GM23338 (cell line): Measurements from ENCODE around the gene MYADM. TPM values are rescaled to one million over a fixed set of nuclear protein-coding genes. Genes with fewer than 3 reads are reported as not detected.

Source experiments
- ATAC-seq: fragments of 200-7000 bp; cut with Tn5 transposase; 3 replicates; pipeline ENCODE4 v1.9.1; 2020
- DNase-seq: peaks from one replicate; pipeline ENCODE4 v3.0.0-alpha.2; 2015; ENCODE audit warnings: low spot score
- H2AFZ ChIP-seq: fragments of 200-600 bp; sonication (generic); 2 replicates; pipeline ENCODE4 v1.8.0; 2016; ENCODE audit warnings: antibody characterized with exemption, mild to moderate bottlenecking, moderate library complexity
- H3F3A ChIP-seq: fragments of 200-600 bp; sonication (generic); replicated peaks from 2 replicates; pipeline ENCODE4 v1.8.0; 2017; ENCODE audit warnings: antibody characterized with exemption, mixed run types, low read depth
- H3K27ac ChIP-seq: fragments of 200-600 bp; sonication (generic); 2 replicates; pipeline ENCODE4 v1.6.1; 2016; ENCODE audit warnings: low read depth
- H3K27me3 ChIP-seq: fragments of 200-600 bp; sonication (generic); 2 replicates; pipeline ENCODE4 v1.8.0; 2016; ENCODE audit warnings: mild to moderate bottlenecking, mixed run types, moderate library complexity; ENCODE audit not compliant: insufficient read depth
- H3K36me3 ChIP-seq: fragments of 200-600 bp; sonication (generic); 2 replicates; pipeline ENCODE4 v1.8.0; 2016; ENCODE audit warnings: mild to moderate bottlenecking; ENCODE audit not compliant: insufficient read depth
- H3K4me1 ChIP-seq: fragments of 200-600 bp; sonication (generic); 2 replicates; pipeline ENCODE4 v1.8.0; 2016; ENCODE audit warnings: mild to moderate bottlenecking, moderate library complexity; ENCODE audit not compliant: insufficient read depth
- H3K4me2 ChIP-seq: fragments of 200-600 bp; sonication (generic); 2 replicates; pipeline ENCODE4 v1.7.1; 2017; ENCODE audit warnings: mixed run types
- H3K4me3 ChIP-seq: fragments of 200-600 bp; sonication (generic); 2 replicates; pipeline ENCODE4 v1.6.1; 2016; ENCODE audit warnings: mixed run types
- H3K79me2 ChIP-seq: fragments of 200-600 bp; sonication (generic); replicated peaks from 2 replicates; pipeline ENCODE4 v1.8.0; 2017; ENCODE audit warnings: mild to moderate bottlenecking; ENCODE audit not compliant: insufficient read depth
- H3K9me2 ChIP-seq: fragments of 200-600 bp; sonication (generic); 2 replicates; pipeline ENCODE4 v1.8.0; 2017; ENCODE audit not compliant: insufficient read depth
- H4K20me1 ChIP-seq: fragments of 200-600 bp; sonication (generic); replicated peaks from 2 replicates; pipeline ENCODE4 v1.8.0; 2017; ENCODE audit warnings: mild to moderate bottlenecking; ENCODE audit not compliant: insufficient read depth
- H3K27ac Mint-ChIP-seq: 2 replicates; pipeline ENCODE4 v1.8.0; 2020; ENCODE audit warnings: inconsistent platforms, mild to moderate bottlenecking, moderate library complexity, mixed read lengths
- H3K27me3 Mint-ChIP-seq: 3 replicates; pipeline ENCODE4 v1.8.0; 2022; ENCODE audit warnings: low read depth, mild to moderate bottlenecking, moderate library complexity, mixed read lengths, inconsistent platforms; ENCODE audit not compliant: insufficient read depth, poor library complexity
- H3K36me3 Mint-ChIP-seq: 3 replicates; pipeline ENCODE4 v1.8.0; 2021; ENCODE audit warnings: low read depth, mild to moderate bottlenecking, inconsistent platforms, moderate library complexity, mixed read lengths
- H3K4me1 Mint-ChIP-seq: 3 replicates; pipeline ENCODE4 v1.8.0; 2020; ENCODE audit warnings: mild to moderate bottlenecking, inconsistent platforms, mixed read lengths
- H3K4me3 Mint-ChIP-seq: 3 replicates; pipeline ENCODE4 v1.8.0; 2021; ENCODE audit warnings: moderate library complexity, mild to moderate bottlenecking, inconsistent platforms, mixed read lengths
- H3K9me3 Mint-ChIP-seq: 3 replicates; pipeline ENCODE4 v1.8.0; 2020; ENCODE audit warnings: moderate library complexity, mild to moderate bottlenecking, inconsistent platforms, mixed read lengths
- CREB1 ChIP-seq: fragments of 250-450 bp; sonication (Bioruptor Pico); IDR thresholded peaks from 2 replicates; pipeline ENCODE4 v1.5.0; 2020; ENCODE audit warnings: low read depth, mild to moderate bottlenecking, moderate library complexity
- EZH2 ChIP-seq: fragments of 200-600 bp; sonication (generic); IDR thresholded peaks from one replicate; pipeline ENCODE4 v1.8.0; 2017; ENCODE audit warnings: antibody characterized with exemption, mild to moderate bottlenecking, low read depth; ENCODE audit not compliant: unreplicated experiment
- EZH2phosphoT487 ChIP-seq: fragments of 200-600 bp; sonication (generic); IDR thresholded peaks from one replicate; pipeline ENCODE4 v1.8.1; 2018; ENCODE audit warnings: antibody characterized with exemption; ENCODE audit not compliant: unreplicated experiment
- JUNB ChIP-seq: IDR thresholded peaks from one replicate; pipeline ENCODE4 v1.6.1; 2016; ENCODE audit warnings: antibody characterized with exemption; ENCODE audit not compliant: unreplicated experiment
- NANOG ChIP-seq: IDR thresholded peaks from 2 replicates; pipeline ENCODE4 v1.6.1; 2016; ENCODE audit warnings: antibody characterized with exemption, borderline replicate concordance
- POLR2AphosphoS5 ChIP-seq: IDR thresholded peaks from 2 replicates; pipeline ENCODE4 v1.6.1; 2016; ENCODE audit warnings: antibody characterized with exemption, low read depth
- ZNF114 ChIP-seq: fragments of 250-450 bp; sonication (Bioruptor Pico); IDR thresholded peaks from 2 replicates; pipeline ENCODE4 v1.5.0; 2020; ENCODE audit warnings: mild to moderate bottlenecking, moderate library complexity
- ZNF331 ChIP-seq: fragments of 250-450 bp; sonication (Bioruptor Pico); IDR thresholded peaks from 2 replicates; pipeline ENCODE4 v1.5.0; 2020; ENCODE audit warnings: low read depth, mild to moderate bottlenecking, moderate library complexity
- polyA plus RNA-seq: library from polyadenylated mRNA; unstranded; fragments of >200 nt; fragmentation: Nextera tagmentation; extraction: Ambion mirVana; gene quantifications from 2 replicates; pipeline ENCODE4 v1.2.1, GENCODE V29; 2016
- total RNA-seq: library from RNA; depleted of rRNA; stranded (reverse); fragments of >200 nt; shearing (Covaris generic); gene quantifications from 2 replicates; pipeline ENCODE4 v1.2.3, GENCODE V29; 2014
- TF ChIP-seq, protein P1 (sequence below), 2 experiments: fragments of 200-600 bp in 1 of 2; sonication (generic) in 1 of 2; conservative IDR thresholded peaks; 2 replicates each; pipeline versions ENCODE4 v1.5.1 to v1.6.1; 2016 to 2017; ENCODE audit warnings: antibody characterized with exemption in 2 of 2, low read depth in 2 of 2, mild to moderate bottlenecking in 2 of 2, moderate library complexity in 1 of 2
- TF ChIP-seq, protein P2 (sequence below): fragments of 250-450 bp; sonication (Bioruptor Pico); IDR thresholded peaks from 2 replicates; pipeline ENCODE4 v1.5.0; 2020; ENCODE audit warnings: mild to moderate bottlenecking, moderate library complexity
- TF ChIP-seq, protein P3 (sequence below): IDR thresholded peaks from 2 replicates; pipeline ENCODE4 v1.6.1; 2016; ENCODE audit warnings: antibody characterized with exemption

MYADM gene
- total and polyA plus RNA-seq, 2 experiments from 2014 or later = 49.9 to 57.1 TPM

DNA sequence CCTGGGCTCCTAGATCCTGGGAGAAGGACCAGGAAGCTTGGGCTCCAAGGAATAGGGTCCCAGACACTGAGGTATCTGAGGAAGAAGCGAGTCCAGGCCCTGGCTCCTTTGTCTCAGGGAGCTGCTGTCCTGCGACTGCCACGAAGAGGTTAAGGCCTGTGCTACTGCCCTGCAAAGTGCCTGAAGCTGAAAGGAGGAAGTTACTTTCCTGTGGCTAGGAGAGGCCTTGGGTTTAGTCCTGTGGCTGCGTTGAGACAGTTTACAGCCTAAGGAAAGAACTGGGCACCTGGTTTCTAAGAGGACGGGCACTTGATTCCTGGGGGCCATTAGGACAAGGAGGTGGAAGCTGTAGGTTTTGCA lies 2.8 kb downstream of the MYADM start (continued):
- TF ChIP-seq ZNF114 (CRISPR knock-in tag) = no peak
- TF ChIP-seq, protein P1, sequence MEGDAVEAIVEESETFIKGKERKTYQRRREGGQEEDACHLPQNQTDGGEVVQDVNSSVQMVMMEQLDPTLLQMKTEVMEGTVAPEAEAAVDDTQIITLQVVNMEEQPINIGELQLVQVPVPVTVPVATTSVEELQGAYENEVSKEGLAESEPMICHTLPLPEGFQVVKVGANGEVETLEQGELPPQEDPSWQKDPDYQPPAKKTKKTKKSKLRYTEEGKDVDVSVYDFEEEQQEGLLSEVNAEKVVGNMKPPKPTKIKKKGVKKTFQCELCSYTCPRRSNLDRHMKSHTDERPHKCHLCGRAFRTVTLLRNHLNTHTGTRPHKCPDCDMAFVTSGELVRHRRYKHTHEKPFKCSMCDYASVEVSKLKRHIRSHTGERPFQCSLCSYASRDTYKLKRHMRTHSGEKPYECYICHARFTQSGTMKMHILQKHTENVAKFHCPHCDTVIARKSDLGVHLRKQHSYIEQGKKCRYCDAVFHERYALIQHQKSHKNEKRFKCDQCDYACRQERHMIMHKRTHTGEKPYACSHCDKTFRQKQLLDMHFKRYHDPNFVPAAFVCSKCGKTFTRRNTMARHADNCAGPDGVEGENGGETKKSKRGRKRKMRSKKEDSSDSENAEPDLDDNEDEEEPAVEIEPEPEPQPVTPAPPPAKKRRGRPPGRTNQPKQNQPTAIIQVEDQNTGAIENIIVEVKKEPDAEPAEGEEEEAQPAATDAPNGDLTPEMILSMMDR (conservative IDR thresholded peaks at IDR 0.05; ENCODE audit: low read depth in 2 of 2) = no peak

DNA sequence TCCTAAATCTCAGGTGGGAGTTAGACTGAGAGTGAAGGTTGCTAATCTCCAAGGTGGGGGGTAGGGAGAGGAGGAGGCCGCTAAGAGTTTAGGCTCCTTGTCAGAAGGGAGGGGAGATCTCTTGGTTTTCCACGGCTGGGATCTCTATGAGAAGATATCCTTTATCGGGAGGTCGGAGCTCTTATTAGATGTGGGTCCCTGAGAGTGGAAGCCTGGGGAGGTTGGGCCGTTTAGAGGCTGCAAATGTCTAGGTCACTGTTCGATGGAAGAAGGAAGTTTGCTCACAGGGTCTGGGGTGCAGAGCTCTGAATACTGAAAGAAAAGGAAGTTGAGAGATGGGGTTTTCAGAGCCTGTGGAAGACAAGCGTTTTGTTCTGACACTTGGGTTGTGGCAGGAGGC lies 3.8 kb downstream of the MYADM start:
- no peak overlapping the region for H3K4me2 ChIP-seq
- Mint-ChIP-seq H3K9me3 (no peaks in the 10 kb centered on the region), H3K4me1 (peaks cover 30% of the 10 kb centered on the region), H3K27me3 (peaks cover 33% of the 10 kb centered on the region), H3K36me3 (peaks cover 34% of the 10 kb centered on the region), H3K27ac (no peak overlapping the region), H3K4me3 (peak overlapping the region; percentile 40; the same call in 1 of the 3 replicates)
- peaks cover 18% of the 10 kb centered on the region for H3K4me1 ChIP-seq
- peaks cover 8% of the 10 kb centered on the region for H4K20me1 ChIP-seq
- H2AFZ ChIP-seq = no peak overlapping the region
- peaks cover 18% of the 10 kb centered on the region; the same call in 1 of the 2 replicates for H3K36me3 ChIP-seq
- H3K4me3 ChIP-seq = no peak overlapping the region
- peaks cover 28% of the 10 kb centered on the region for H3K79me2 ChIP-seq
- H3K27ac ChIP-seq = 0 out of 2 replicates have a peak overlapping the region, but pooled peaks have one; percentile 66
- no peak for ATAC-seq
- H3K27me3 ChIP-seq = no peaks in the 10 kb centered on the region
- H3K9me2 ChIP-seq = no peaks in the 10 kb centered on the region
- no peak for DNase-seq
- H3F3A ChIP-seq = peaks cover 20% of the 10 kb centered on the region
- TF ChIP-seq NANOG = no peak
- no peak for TF ChIP-seq ZNF114 (CRISPR knock-in tag)
- TF ChIP-seq EZH2 = no peak
- TF ChIP-seq JUNB = no peak
- TF ChIP-seq ZNF331 (CRISPR knock-in tag) = no peak
- TF ChIP-seq EZH2phosphoT487 = no peak
- TF ChIP-seq, protein P2, sequence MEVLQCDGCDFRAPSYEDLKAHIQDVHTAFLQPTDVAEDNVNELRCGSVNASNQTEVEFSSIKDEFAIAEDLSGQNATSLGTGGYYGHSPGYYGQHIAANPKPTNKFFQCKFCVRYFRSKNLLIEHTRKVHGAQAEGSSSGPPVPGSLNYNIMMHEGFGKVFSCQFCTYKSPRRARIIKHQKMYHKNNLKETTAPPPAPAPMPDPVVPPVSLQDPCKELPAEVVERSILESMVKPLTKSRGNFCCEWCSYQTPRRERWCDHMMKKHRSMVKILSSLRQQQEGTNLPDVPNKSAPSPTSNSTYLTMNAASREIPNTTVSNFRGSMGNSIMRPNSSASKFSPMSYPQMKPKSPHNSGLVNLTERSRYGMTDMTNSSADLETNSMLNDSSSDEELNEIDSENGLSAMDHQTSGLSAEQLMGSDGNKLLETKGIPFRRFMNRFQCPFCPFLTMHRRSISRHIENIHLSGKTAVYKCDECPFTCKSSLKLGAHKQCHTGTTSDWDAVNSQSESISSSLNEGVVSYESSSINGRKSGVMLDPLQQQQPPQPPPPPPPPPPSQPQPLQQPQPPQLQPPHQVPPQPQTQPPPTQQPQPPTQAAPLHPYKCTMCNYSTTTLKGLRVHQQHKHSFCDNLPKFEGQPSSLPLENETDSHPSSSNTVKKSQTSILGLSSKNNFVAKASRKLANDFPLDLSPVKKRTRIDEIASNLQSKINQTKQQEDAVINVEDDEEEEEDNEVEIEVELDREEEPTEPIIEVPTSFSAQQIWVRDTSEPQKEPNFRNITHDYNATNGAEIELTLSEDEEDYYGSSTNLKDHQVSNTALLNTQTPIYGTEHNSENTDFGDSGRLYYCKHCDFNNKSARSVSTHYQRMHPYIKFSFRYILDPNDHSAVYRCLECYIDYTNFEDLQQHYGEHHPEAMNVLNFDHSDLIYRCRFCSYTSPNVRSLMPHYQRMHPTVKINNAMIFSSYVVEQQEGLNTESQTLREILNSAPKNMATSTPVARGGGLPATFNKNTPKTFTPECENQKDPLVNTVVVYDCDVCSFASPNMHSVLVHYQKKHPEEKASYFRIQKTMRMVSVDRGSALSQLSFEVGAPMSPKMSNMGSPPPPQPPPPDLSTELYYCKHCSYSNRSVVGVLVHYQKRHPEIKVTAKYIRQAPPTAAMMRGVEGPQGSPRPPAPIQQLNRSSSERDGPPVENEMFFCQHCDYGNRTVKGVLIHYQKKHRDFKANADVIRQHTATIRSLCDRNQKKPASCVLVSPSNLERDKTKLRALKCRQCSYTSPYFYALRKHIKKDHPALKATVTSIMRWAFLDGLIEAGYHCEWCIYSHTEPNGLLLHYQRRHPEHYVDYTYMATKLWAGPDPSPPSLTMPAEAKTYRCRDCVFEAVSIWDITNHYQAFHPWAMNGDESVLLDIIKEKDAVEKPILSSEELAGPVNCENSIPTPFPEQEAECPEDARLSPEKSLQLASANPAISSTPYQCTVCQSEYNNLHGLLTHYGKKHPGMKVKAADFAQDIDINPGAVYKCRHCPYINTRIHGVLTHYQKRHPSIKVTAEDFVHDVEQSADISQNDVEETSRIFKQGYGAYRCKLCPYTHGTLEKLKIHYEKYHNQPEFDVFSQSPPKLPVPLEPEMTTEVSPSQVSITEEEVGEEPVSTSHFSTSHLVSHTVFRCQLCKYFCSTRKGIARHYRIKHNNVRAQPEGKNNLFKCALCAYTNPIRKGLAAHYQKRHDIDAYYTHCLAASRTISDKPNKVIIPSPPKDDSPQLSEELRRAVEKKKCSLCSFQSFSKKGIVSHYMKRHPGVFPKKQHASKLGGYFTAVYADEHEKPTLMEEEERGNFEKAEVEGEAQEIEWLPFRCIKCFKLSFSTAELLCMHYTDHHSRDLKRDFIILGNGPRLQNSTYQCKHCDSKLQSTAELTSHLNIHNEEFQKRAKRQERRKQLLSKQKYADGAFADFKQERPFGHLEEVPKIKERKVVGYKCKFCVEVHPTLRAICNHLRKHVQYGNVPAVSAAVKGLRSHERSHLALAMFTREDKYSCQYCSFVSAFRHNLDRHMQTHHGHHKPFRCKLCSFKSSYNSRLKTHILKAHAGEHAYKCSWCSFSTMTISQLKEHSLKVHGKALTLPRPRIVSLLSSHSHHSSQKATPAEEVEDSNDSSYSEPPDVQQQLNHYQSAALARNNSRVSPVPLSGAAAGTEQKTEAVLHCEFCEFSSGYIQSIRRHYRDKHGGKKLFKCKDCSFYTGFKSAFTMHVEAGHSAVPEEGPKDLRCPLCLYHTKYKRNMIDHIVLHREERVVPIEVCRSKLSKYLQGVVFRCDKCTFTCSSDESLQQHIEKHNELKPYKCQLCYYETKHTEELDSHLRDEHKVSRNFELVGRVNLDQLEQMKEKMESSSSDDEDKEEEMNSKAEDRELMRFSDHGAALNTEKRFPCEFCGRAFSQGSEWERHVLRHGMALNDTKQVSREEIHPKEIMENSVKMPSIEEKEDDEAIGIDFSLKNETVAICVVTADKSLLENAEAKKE (CRISPR knock-in tag) = no peak
- TF ChIP-seq, protein P3, sequence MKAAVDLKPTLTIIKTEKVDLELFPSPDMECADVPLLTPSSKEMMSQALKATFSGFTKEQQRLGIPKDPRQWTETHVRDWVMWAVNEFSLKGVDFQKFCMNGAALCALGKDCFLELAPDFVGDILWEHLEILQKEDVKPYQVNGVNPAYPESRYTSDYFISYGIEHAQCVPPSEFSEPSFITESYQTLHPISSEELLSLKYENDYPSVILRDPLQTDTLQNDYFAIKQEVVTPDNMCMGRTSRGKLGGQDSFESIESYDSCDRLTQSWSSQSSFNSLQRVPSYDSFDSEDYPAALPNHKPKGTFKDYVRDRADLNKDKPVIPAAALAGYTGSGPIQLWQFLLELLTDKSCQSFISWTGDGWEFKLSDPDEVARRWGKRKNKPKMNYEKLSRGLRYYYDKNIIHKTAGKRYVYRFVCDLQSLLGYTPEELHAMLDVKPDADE = no peak
- TF ChIP-seq, protein P1 (conservative IDR thresholded peaks at IDR 0.05; ENCODE audit: low read depth in 2 of 2) = no peak
- no peak for TF ChIP-seq POLR2AphosphoS5
- no peak for TF ChIP-seq CREB1 (CRISPR knock-in tag)
